HG03521 (cell line): ENCODE data around the gene LIN54.
"Not testable (repeated sequence)": the region's sequence is repeated elsewhere in the genome, so short reads cannot be mapped to it uniquely, and the experiment has no call there.

Experiments
- ATAC-seq: cut with Tn5 transposase; IDR thresholded peaks from one replicate; pipeline ENCODE4 v1.9.1; 2021; ENCODE audit warnings: mild to moderate bottlenecking, moderate library complexity; ENCODE audit not compliant: unreplicated experiment

The LIN54 gene

GRCh38 chr4:82951196-82951595 lies 59.4 kb downstream of the LIN54 start:
- no peak for ATAC-seq

GRCh38 chr4:82948647-82949204 lies 61.9 kb downstream of the LIN54 start:
- no peak for ATAC-seq

- ATAC-seq, result no peak
Observed at GRCh38 chr4:82947498-82947897, 63.1 kb downstream of the LIN54 start.

GRCh38 chr4:82939414-82939813 lies 71.2 kb downstream of the LIN54 start:
- no peak for ATAC-seq

GRCh38 chr4:82934441-82934840 lies 76.2 kb downstream of the LIN54 start:
- ATAC-seq, result no peak

- ATAC-seq, result no peak
Observed at GRCh38 chr4:82930848-82931755, 79.5 kb downstream of the LIN54 start.

GRCh38 chr4:82921795-82922194 lies 88.8 kb downstream of the LIN54 start:
- no peak for ATAC-seq

- ATAC-seq, result no peak
Observed at GRCh38 chr4:82919386-82919785, 91.2 kb downstream of the LIN54 start.

GRCh38 chr4:82918091-82918490 lies 92.5 kb downstream of the LIN54 start:
- ATAC-seq, result no peak

GRCh38 chr4:82913968-82914367 lies 96.7 kb downstream of the LIN54 start:
- not testable (repeated sequence) for ATAC-seq

- no peak for ATAC-seq
Observed at GRCh38 chr4:82913305-82913704, 97.3 kb downstream of the LIN54 start.

- ATAC-seq, result no peak
Observed at GRCh38 chr4:82909326-82909725, 101.3 kb downstream of the LIN54 start.

- ATAC-seq, result no peak
Observed at GRCh38 chr4:82906469-82906868, 104.2 kb downstream of the LIN54 start.

GRCh38 chr4:82905205-82905604 lies 105.4 kb downstream of the LIN54 start:
- peak; percentile 37 for ATAC-seq

GRCh38 chr4:82903737-82904136 lies 106.9 kb downstream of the LIN54 start:
- ATAC-seq, result no peak

- ATAC-seq, result no peak
Observed at GRCh38 chr4:82901183-82901718, 109.4 kb downstream of the LIN54 start.

GRCh38 chr4:82900411-82901182 lies 110.0 kb downstream of the LIN54 start, which contains the start of gene THAP9:
Gene THAP9, plus strand, starts transcription at chr4:82900735. Its CDS starts 68 bp downstream, at chr4:82900803.
- peak; percentile 87 for ATAC-seq

GRCh38 chr4:82900066-82900410 lies 110.6 kb downstream of the LIN54 start:
- ATAC-seq, result no peak

- no peak for ATAC-seq
Observed at GRCh38 chr4:82899374-82900065, 111.1 kb downstream of the LIN54 start.

GRCh38 chr4:82898322-82899243 lies 112.0 kb downstream of the LIN54 start:
- no peak for ATAC-seq
